Activated CD8-positive, alpha-beta memory T cell treated with anti-CD3 and anti-CD28 coated beads, Interleukin-2, amount 50 U/mL, for 4 hours (primary cell): ENCODE data around the gene JPH4.
"Not testable (repeated sequence)": the region's sequence is repeated elsewhere in the genome, so short reads cannot be mapped to it uniquely, and the experiment has no call there.

Experiments
- DNase-seq: peaks from one replicate; pipeline ENCODE4 v3.0.0-alpha.2; 2020

The JPH4 gene

DNA sequence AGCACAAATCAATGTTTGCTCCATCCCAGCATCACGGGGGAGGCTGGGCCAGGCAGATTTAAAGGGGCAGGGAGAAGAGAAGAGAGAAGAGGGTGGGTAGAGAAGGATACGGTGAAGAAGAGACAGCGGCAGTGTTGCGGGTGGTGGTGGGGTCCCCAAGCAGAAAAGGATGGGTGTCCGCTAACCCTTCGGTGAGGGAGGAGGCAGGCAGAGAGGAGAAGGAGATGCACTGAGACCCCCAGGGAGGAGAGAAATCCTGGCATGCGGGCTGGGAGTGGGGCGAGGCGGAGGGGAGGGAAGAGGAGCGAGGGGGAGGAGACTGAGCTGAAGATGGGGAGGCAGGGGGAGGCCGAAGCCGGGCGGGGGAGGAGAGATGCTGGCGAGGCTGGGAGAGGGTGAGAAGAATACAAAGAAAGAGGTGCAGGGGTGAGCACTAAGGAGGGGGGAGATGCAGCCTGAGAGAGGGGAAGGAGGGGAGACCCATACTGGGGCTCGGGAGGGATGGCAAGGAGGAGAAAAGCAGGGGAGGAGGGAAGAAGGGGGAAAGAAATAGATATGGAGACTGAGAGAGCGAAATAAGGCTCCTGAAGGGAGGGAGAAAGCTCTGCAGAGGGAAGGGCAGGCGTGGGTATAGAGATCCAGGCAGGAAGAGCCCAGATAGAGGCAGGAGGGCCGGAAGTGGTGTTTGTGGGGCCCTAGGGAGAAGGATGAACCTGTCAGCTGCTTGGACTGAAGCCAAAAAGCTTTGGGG is at the start of gene JPH4:
JPH4 (minus strand) TSS at position 231 of the 751 bp plus-strand sequence. CDS start 1,337 bp downstream, outside the sequence.
- DNase-seq = no peak

DNA sequence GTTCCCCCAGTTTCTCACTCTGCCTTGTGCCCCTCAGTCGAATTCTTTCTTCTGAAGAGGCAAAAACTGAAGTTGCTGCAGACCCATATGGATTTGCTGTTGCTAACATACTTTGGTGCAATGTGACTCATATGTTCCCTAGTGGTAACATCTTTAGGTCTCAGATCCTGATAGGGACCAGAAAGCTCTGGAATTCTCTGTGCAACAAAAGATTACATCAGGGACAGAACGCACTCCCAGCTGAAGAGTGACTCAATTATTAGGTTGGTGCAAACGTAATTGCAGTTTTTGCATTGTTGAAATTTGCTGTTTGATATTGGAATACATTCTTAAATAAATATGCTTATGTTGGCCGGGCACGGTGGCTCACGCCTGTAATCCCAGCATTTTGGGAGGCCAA is 49.4 kb upstream of the JPH4 start:
- no peak for DNase-seq

DNA sequence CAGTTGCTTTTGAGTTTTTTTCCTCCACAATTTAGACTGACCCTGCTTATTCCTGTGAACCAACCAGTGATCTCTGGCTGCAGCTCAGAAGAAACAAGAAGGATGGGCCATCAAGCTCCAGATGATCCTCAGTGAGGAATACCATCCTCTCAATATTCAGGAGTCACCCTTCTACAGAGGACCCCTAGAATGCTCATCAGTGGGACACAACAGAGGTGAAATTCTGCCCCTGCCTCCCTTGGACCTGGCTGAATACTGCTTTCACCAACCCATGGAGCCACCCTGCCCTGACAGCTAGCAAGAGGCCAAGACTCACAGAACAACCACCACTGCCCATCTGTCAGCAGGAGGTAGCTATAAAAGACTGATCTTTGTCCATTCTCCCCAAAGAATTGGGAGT is 48.4 kb upstream of the JPH4 start:
- DNase-seq = no peak

DNA sequence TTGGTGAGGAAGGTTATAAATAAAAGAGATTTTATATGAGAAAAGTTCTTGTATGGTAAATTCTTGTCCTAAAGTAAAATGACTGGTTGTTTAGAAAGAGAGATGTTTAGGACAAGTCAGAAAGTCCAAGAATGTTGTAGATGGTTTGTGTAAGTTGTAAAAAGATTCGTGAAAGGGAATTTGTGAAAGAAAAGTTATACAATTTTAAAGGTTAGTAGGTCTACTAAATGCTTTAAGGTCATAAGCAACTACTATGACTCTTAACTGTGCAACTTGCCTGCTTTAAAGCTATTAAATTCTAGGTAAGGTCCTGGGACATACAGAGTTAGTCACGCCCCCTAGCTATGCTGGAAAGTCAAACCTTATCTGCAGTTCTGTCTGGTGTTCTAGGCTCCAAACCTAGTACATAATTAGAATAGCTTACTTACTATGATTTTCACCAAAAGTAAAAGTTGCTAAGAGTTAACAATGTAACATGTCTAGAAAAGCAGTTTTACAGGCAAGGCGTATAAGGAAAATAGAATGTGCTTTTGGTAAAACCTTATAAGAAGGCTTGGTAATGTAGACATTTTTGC is 46.3 kb upstream of the JPH4 start:
- no peak for DNase-seq

DNA sequence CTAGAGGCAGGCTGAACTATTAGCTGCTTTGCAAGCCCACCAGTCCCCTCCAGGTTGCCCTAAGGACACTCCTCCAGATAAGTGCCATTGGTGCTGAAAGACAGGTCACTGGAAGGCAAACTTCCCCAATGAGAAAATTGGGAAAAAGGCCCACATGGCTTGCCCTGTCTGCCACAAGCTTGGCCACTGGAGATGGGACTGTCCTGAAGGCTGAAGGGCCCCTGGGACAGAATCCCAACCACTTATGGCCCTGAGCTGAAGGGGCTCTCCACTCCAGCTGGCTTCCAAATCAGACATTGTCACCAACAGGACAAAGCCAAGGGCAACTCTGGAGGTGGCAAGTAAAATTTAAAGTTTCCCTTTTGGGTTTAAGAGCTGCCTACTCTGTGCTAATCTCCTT is 45.4 kb upstream of the JPH4 start:
- DNase-seq = no peak

DNA sequence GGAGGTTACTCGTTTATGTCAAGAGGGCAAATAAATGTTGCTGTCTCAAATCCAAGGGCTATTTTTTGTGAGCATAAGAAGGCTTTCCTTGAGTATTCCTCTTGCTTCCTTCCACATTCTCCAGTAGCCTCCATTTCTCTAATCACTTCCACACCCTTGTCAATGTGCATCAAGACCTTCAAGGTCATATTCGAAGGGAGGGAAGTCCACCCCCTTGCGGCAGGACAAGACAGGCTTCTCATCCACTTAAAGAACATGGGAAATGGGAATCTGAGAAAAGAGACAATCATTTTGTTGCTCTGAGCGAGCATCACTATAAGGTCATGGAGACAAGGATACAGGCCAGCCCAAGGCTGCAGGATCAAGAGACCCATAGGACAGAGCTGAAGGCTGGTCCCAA is 44.4 kb upstream of the JPH4 start:
- DNase-seq = no peak

DNA sequence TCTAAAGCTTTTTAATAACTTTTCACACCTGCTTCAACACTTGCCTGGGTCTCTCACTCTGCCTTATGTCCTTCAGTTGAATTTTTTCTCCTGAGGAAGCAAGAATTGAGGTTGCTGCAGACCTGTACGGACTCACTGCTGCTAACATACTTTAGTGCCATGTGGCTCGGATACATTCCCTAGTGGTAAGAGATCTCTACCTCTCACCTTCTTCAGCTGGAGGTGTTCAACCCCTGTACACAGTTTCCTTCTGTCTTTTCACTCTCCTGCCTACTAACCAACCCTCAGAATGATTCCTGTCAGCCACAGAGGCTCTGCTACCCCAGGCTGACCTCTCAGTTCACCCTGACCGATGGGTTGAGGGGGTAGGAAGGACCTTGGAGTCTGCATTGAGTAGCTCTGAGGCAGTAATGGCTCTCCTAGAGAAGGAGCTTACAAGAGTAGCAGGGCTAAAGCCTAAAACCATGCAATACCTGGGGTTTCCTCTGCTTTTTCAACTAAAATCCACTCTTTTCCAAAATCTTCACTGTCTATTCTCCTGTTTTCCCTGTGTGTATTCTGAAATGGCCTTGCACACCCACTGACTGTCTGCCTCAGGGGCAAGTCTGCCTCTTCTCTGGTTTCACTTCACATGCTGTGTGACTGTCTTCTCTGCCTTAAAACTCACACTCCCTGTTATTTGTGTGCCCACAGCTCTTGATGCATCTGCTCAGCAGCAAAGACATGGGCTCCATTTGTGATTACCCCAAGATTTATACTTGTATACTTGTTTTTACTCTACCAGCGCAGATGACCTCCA is 43.5 kb upstream of the JPH4 start:
- DNase-seq = no peak

DNA sequence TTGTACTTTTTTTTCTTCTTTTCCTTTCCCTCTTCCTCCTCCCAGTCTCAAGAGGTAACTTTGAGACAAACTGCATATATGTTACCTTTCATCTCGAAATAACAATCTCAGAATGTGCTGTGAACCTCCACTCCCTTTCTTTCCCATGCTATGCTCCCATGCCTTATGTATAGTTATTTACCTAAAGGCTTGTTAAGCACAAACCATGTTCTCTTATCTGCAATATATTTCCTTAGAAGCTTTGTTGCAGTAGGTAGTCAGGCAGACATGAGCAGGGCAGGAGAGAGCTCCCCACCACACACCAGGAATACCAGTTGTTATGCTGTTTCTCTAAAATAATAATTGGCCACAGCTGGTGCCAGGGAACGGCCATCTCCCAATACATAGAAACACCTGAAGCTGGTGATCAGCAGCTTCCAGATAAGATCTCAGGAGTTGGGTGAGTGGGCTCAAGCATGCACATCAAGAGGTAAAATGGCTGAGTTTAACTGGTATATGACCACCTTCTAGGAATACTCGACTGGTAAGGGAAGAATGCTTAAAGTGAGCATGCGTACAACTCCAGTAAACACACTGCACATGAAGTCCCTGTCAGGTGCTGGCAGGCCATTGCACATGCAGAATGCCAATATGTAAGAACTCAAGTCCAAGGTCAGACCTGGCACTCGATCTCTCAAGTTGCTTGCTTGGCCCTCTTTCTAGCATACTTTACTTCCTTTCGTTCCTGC is 42.8 kb upstream of the JPH4 start:
- no peak for DNase-seq

DNA sequence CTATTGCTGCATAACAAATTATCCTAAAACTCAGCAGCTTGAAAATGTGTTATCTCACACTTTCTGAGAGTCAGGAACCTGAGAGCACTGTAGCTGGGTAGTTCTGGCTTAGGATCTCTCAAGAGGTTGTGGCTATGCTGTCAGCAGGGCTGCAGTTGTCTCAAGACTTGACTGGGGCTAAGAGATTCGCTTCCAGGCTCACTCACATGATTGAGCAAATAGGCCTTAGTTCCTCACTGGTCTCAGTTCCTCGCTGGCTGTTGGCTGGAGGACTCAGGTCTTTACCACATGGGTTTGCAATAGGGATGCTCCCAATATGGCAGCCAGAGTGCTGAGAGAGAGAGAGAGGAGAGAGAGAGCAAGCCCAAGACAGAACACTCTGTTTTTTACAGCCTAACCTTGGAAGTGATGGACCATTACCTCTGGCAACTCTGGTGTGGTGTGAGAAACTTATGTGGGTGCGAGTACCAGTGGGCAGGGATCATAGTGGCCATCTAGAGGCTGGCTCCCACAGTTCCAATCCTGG is 41.6 kb upstream of the JPH4 start:
- no peak for DNase-seq

DNA sequence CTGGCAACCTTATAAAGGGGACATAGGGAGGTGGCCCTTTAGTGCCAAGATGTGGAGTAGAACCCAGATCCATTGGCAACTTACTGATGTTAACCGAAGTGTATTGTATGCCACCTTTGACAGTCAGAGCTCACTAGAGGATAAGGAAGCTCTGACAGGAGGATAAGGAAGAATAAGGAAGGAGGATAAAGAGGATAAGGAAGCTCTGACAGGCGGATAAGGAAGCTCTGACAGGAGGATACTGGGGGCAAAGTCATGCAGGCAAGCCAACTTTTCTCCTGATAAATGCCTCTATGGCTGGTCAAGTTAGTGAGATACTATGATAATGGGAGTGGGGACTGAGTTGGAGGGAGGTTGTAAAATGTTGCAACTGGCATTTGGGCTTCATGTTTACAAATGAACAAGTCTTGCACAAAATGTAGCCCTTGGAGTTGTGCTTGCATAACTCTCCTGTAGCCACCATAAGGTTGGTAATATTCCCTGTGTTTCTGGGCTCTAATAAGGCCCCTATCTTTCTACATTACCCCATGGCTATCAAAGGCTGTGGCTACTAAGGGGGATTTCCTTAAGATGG is 39.9 kb upstream of the JPH4 start:
- no peak for DNase-seq

DNA sequence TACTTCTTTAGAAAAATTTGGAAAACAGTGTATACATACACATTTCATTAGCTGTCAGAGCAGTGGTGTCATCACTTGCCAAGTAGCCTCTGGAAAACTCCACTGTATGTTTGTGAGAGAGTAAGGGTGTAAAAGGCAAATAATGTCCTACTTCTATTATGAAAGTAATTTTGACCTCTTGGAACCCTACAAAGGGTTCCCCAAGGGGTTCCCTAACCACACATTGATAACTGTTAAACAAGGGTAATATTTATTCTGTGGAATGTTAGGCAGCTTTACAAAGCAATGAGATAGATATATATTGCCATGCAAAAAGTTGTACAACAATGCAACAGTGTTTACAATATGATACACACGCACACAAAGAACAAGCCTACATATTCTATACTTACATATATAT is 38.9 kb upstream of the JPH4 start:
- no peak for DNase-seq

DNA sequence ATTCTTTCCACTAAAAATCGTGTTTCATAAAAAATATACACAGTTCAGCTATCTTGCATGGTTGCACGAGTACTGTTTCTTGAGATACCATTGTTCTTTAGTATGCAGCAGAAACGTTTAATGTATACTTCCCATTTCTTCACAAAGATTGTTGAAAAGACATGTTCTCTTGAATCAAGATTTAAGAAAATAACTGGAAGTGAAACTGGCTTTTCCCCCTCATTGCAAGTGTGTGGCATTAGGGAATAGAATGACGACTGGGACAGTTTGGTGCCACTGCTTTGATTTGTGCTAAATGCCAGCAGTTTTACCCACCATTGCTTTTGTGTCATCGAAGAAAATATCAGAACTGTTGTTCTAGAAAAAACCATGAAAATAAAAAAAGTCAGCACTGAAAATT is 37.3 kb upstream of the JPH4 start:
- DNase-seq = no peak

DNA sequence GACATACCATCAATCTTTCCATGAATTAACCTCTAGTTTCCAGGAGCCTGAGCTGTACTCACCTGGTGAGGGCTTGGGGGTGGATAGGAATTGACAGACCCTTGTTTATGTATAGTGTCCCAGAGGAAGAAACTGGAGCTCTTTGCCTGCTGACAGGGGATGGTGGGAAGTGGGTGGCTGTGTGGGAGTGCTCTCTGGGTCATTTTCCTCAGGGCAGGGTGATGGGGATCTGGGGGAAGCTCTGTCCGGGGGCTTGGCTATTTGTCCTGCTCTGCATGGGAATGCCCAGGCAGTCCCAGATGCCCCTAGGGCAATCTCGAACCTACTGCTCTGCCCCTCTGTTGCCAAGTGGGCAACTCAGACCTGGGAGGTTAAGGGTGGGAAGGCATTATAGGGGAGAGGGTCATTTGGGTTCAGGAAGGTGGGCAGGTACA is 35.8 kb upstream of the JPH4 start:
- no peak for DNase-seq

DNA sequence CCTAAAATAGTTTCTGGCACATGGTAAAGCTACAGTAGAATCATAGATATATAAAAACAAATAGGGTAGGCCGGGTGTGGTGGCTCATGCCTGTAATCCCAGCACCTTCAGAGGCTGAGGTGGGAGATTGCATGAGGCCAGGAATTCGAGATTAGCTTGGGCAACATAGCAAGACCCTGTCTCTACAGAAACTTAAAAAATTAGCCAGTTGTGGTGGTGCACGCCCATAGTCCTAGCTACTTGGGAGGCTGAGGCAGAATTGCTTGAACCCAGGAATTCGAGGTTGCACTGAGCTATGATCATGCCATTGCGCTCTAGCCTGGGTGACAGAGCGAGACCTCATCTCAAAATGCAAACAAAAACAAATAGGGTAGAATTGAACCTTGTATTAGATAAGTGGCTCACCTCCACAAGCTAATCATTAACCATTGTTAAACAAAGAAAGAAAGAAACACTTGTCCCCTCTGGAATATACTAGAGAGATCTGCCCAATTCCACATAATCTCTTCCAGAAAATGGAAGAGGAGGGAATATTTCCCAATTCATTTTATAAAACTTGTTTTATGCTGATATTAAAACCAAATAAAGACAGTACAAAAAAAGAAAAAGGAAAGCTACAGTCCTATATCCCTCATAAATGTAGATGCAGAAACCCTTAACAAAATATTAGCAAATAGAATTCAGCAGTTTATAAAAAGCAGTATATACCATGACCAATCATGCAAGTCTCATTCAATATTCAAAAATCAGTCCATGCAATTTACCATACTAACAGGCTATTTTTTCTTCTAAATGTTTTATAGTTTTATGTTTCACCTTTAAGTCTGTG is 34.9 kb upstream of the JPH4 start:
- DNase-seq = no peak

DNA sequence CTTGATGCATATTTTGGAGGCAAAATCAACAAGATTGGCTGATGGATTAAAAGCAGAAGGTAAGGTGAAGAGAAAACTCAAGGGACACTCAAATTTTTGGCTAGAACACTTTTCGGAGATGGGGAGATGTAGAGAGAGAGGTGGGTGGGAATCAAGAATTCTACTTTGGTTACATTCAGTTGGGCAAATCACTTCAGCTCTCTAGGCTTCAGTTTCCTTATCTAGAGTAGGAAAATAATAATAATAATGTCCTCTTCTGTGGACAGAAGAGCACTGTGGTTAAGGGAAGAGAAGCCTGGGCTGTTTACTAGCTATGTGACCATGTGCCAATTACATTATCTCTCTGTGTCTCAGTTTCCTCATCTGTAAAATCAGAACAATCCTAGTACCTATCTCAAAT is 34.2 kb upstream of the JPH4 start:
- DNase-seq = no peak

DNA sequence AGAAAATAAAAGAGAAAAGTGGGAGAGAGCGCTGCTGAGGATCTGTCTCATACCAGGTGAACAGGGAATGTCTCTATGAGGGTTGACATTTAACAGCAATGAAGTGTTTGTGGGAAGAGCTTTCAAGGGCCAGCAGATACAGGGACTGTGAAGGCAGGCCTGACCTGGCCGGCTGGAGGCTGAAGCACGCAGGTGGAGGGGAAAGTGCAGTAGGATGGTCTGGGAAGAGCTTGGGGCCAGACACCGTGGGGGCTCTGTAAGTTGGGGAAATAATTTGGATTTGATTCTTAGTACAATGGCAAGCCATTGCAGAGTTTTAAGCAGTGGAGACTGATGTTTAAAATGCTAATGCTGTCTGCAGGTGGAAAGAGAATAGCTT is 33.8 kb upstream of the JPH4 start:
- no peak for DNase-seq

DNA sequence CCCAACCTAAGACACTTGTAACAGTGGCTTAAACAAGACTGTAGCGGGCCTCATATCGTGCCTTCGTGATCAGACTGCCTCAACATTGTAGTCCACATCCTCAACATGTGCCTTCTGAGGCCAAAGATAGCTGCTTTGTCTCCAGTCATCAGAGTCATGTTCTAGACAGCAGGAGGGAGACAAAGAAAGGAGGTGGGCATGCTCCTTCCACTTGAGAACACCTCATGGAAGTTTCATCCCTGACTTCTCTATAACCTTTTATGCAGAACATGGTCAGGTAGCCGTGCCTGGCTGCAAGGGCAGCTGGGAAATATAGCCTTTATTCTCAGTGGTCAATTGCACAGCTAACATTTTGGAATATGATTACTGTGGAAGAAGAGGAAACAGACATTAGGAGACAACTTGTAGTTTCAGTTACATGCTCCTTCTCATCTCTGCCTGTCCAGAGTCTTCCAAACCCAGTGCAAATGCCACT is 32.3 kb upstream of the JPH4 start:
- no peak for DNase-seq

DNA sequence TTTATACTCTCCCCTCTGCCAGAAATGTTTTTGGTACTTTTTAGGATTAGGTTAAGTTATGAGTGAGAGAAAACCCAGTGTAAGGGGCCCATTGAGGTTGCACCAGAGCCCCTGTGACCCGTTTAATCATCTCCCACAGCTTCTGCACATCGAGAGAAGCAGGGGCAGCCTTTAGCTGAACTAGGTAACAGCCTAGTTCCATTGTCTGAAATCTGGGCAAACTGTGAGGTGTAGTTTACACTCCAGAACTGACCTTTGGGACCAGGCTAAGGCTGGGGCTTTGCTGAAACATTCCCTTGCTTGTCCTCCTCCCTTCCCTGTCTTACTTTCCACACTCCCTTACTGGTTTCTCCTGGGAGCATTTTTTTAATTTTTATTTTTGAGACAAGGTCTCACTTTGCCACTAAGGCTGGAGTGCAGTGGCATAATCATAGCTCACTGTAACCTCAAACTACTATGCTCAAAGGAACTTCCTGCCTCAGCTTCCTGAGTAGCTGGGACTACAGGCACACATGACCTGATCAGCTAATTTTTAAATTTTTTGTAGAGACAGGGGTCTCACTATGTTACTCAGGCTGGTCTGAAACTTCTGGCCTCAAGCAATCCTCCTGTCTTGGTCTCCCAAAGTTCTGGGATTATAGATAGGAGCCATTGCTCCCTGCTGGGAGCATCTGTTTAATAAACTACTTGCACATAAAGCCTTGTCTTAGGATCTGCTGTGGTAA is 31.7 kb upstream of the JPH4 start:
- no peak for DNase-seq

DNA sequence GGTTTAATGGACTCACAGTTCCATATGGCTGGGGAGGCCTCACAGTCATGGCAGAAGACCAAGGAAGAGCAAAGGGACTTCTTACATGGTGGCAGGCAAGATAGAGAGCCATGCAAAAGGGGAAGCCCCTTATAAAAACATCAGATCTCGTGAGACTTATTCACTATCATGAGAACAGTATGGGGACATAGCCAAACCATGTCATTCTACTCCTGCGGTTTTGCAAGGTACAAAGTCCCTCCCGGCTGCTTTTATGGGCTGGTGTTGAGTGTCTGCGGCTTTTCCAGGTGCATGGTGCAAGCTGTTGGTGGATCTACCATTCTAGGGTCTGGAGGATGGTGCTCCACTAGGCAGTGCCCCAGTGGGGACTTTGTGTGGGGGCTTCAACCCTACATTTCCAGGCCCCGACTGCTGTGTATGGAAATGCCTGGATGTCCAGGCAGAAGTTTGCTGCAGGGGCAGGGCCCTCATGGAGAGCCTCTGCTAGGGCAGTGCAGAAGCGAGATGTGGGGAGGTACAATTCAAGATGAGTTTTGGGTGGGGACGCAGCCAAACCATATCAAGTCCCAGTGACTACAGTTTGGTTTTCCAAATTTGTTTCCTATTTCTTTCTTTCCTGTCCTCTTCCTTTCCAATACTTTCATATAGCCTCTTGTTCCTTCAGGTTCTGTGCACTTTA is 31.0 kb upstream of the JPH4 start:
- DNase-seq = not testable (repeated sequence)

DNA sequence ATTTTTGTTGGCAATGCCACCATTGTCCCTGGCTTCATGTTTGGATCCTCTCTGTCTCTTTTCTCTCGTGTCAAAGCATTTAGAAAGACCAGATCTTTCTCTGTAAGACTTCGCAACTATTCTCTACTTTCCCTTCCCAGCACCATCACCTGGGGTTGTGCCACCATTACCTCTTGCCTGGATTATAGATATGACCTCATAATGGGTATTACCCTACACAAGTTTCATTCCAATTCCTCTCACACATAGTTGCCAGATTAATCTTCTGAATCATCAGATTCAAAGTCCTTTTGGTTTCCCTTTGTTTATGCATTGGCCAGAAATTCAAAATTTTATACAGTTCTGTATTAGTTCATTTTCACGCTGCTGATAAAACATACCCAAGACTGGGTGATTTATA is 30.4 kb upstream of the JPH4 start:
- no peak for DNase-seq
